ENCODE measurements around the gene CDC42BPB. TPM values are rescaled to one million over a fixed set of nuclear protein-coding genes. Genes with fewer than 3 reads are reported as not detected.
A peak's percentile ranks its signal among the peaks of the same experiment; 100 is the strongest.

Gene CDC42BPB
- total RNA-seq, 3 donors from 2014 or later: 64.0 to 110 (median 98.0) TPM

DNA sequence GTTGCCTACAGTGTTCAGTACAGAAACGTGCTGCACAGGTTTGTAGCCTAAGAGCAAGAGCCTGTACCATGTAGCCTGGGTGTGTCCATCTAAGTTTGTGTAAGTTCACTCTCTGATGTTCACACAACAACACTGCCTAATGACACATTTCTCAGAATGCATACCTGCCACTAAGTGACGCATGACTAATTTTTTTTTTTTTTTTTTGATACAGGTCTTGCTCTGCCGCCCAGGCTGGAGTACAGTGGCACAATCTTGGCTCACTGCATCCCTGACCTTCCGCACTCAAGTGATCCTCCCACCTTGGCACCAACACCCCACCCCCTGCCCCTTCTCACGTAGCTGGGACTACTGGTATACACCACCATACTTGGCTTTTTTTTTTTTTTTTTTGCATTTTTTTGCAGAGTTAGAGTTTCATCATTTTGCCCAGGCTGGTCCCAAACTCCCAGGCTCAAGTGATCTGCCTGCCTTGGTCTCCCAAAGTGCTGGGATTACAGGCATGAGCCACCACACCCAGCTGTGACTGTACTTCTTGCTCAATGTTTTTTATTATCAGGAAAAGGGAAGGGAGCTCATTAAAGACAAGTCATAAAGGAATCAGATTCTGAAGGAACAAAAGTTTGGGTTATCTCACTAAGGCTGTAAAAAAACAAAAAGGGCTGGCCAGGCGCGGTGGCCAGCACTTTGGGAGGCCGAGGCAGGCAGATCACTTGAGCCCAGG lies 10.0 kb upstream of the CDC42BPB start:
- TF ChIP-seq POLR2AphosphoS5 (IDR thresholded peaks at IDR 0.05): no peak
- TF ChIP-seq POLR2A (IDR thresholded peaks at IDR 0.05): no peak
- TF ChIP-seq, protein P1, sequence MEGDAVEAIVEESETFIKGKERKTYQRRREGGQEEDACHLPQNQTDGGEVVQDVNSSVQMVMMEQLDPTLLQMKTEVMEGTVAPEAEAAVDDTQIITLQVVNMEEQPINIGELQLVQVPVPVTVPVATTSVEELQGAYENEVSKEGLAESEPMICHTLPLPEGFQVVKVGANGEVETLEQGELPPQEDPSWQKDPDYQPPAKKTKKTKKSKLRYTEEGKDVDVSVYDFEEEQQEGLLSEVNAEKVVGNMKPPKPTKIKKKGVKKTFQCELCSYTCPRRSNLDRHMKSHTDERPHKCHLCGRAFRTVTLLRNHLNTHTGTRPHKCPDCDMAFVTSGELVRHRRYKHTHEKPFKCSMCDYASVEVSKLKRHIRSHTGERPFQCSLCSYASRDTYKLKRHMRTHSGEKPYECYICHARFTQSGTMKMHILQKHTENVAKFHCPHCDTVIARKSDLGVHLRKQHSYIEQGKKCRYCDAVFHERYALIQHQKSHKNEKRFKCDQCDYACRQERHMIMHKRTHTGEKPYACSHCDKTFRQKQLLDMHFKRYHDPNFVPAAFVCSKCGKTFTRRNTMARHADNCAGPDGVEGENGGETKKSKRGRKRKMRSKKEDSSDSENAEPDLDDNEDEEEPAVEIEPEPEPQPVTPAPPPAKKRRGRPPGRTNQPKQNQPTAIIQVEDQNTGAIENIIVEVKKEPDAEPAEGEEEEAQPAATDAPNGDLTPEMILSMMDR (IDR thresholded peaks at IDR 0.05): no peak
- no peak for DNase-seq (ENCODE audit: low spot score in 2 of 2)
- no peak overlapping the region for H3K4me3 ChIP-seq
- no peaks in the 10 kb centered on the region for H3K27me3 ChIP-seq
- H3K9me3 ChIP-seq: no peaks in the 10 kb centered on the region
- H3K27ac ChIP-seq: peak overlapping the region in 1 of 2 donors; percentile 35
- H3K36me3 ChIP-seq: no peaks in the 10 kb centered on the region
- intact Hi-C loops (cut with DNase I; ENCODE audit: low total_unique reads): no loop called here
- H3K4me1 ChIP-seq: no peaks in the 10 kb centered on the region

DNA sequence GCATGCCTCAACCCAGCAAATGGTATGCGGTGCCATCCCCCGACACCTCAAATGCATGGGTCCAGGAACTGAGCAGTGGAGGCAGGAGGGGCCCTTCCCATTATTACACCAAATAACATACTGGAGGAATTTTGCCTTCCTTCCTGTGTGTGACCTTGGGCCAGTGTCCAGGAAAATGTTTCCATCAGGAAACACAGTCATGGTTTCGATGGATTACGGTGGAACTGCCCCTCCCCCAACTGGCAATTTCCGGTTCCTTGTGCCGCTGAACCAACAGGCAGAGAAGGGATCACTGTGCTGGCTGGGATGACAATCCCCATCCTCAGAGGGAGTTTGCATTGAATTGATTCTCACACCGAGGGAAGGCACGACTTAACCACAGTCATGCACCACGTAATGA lies 9.1 kb upstream of the CDC42BPB start:
- peak overlapping the region in 1 of 2 donors; percentile 30 for H3K27ac ChIP-seq
- H3K27me3 ChIP-seq: no peaks in the 10 kb centered on the region
- DNase-seq (ENCODE audit: low spot score in 2 of 2): no peak
- no peaks in the 10 kb centered on the region for H3K9me3 ChIP-seq
- intact Hi-C loops (cut with DNase I; ENCODE audit: low total_unique reads): no loop called here
- no peaks in the 10 kb centered on the region for H3K36me3 ChIP-seq
- TF ChIP-seq, protein P1 (IDR thresholded peaks at IDR 0.05): no peak
- TF ChIP-seq POLR2A (IDR thresholded peaks at IDR 0.05) (no peak), POLR2AphosphoS5 (IDR thresholded peaks at IDR 0.05) (peak in 2 of 3 donors; percentile 34 to 56)
- H3K4me1 ChIP-seq: no peaks in the 10 kb centered on the region
- no peak overlapping the region for H3K4me3 ChIP-seq

DNA sequence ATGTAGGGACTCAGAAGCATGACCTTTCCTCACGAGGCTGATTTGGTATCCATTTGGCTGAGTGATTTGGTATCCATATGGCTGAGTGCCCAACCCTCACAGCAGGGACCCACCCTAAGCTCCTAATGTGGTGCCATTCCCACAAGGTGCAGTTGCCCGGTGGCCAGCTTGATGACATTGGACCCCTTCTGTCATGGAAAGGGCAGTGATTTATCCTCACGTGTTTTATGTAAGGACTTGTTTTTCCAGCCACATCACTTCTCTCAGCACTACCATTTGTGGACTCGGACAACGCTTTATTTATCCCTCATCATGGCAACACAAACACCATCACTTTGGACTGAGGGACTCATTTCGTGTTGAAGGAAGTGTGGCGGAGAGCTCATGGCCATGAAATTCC lies 8.5 kb upstream of the CDC42BPB start:
- intact Hi-C loops (cut with DNase I; ENCODE audit: low total_unique reads): no loop called here
- Histone ChIP-seq H3K9me3 (no peaks in the 10 kb centered on the region), H3K4me1 (no peaks in the 10 kb centered on the region), H3K4me3 (no peak overlapping the region), H3K27me3 (no peaks in the 10 kb centered on the region), H3K36me3 (no peaks in the 10 kb centered on the region), H3K27ac (peak overlapping the region in 1 of 2 donors; percentile 30)
- DNase-seq (ENCODE audit: low spot score in 2 of 2): peak in 1 of 2 donors; percentile 22
- TF ChIP-seq POLR2AphosphoS5 (IDR thresholded peaks at IDR 0.05): no peak
- TF ChIP-seq, protein P1 (IDR thresholded peaks at IDR 0.05): no peak
- no peak for TF ChIP-seq POLR2A (IDR thresholded peaks at IDR 0.05)

DNA sequence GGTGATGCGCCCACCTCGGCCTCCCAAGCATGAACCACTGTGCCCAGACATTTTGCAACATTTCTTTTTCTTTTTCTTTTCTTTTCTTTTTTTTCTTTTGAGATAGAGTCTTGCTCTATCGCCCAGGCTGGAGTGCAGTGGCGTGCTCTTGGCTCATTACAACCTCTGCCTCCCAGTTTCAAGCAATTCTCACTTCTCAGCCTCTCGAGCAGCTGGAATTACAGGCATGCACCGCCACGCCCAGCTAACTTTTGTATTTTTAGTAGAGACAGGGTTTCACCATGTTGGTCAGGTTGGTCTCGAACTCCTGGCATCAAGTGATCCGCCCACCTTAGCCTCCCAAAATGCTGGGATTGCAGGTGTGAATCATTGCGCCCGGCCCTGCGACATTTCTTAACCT lies 7.6 kb upstream of the CDC42BPB start:
- DNase-seq (ENCODE audit: low spot score in 2 of 2): peak in 1 of 2 donors; percentile 10
- H3K9me3 ChIP-seq: no peaks in the 10 kb centered on the region
- H3K27ac ChIP-seq: no peak overlapping the region
- no peaks in the 10 kb centered on the region for H3K27me3 ChIP-seq
- no peak overlapping the region for H3K4me3 ChIP-seq
- TF ChIP-seq POLR2A (IDR thresholded peaks at IDR 0.05): no peak
- TF ChIP-seq POLR2AphosphoS5 (IDR thresholded peaks at IDR 0.05): no peak
- TF ChIP-seq, protein P1 (IDR thresholded peaks at IDR 0.05): no peak
- H3K4me1 ChIP-seq: no peaks in the 10 kb centered on the region
- intact Hi-C loops (cut with DNase I; ENCODE audit: low total_unique reads): loop anchor here (5.0 kb wide), 1 partner anchor 873 kb away; no protein-coding TSS in a partner anchor
- no peaks in the 10 kb centered on the region for H3K36me3 ChIP-seq

DNA sequence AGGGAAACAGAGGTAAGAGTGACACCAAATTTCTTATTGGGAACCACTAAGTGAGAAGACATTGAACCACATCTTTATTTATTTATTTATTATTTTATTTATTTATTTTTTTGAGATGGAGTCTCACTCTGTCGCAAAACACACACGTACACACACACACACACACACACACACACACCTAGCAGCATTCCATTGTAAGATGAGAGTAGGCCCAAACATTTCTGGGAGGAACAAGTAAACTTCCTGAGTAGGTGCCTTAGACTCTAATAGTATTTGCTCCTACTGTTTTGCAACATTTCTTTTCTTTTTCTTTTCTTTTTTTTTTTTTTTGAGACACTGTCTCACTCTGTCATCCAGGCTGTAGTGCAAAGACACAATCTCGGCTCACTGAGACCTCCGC lies 7.1 kb upstream of the CDC42BPB start:
- H3K36me3 ChIP-seq: no peaks in the 10 kb centered on the region
- no peak overlapping the region for H3K27ac ChIP-seq
- intact Hi-C loops (cut with DNase I; ENCODE audit: low total_unique reads): loop anchor here (5.0 kb wide), 1 partner anchor 872 kb away; no protein-coding TSS in a partner anchor
- no peak for DNase-seq (ENCODE audit: low spot score in 2 of 2)
- H3K4me1 ChIP-seq: no peaks in the 10 kb centered on the region
- H3K9me3 ChIP-seq: no peaks in the 10 kb centered on the region
- H3K27me3 ChIP-seq: no peaks in the 10 kb centered on the region
- no peak overlapping the region for H3K4me3 ChIP-seq
- TF ChIP-seq, protein P1 (IDR thresholded peaks at IDR 0.05): no peak
- TF ChIP-seq POLR2AphosphoS5 (IDR thresholded peaks at IDR 0.05): no peak
- no peak for TF ChIP-seq POLR2A (IDR thresholded peaks at IDR 0.05)

Measured in breast epithelium (tissue), 4 donors.